Naive B cell (primary cell): Measurements from ENCODE around the gene TEX14. TPM values are rescaled to one million over a fixed set of nuclear protein-coding genes. Genes with fewer than 3 reads are reported as not detected.
"Not testable (repeated sequence)": the region's sequence is repeated elsewhere in the genome, so short reads cannot be mapped to it uniquely, and the experiment has no call there.

Source experiments
- ATAC-seq, 2 donors: fragments of 150-1000 bp; cut with Tn5 transposase; 2 replicates each; pipeline ENCODE4 v1.10.0; 2021; ENCODE audit warnings: low read depth in 2 of 2, mild to moderate bottlenecking in 2 of 2, moderate library complexity in 2 of 2
- DNase-seq: peaks from one replicate; pipeline ENCODE4 v3.0.0; 2022
- H3K27ac Mint-ChIP-seq, 6 donors: one replicate each; pipeline ENCODE4 v1.8.0; 2020 to 2022; ENCODE audit warnings: mild to moderate bottlenecking in 6 of 6, mixed read lengths in 6 of 6, moderate library complexity in 5 of 6, inconsistent platforms in 2 of 6
- H3K27me3 Mint-ChIP-seq, 3 donors: one replicate each; pipeline ENCODE4 v1.8.0; 2021 to 2022; ENCODE audit warnings: mixed read lengths in 3 of 3, mild to moderate bottlenecking in 1 of 3
- H3K36me3 Mint-ChIP-seq, 2 donors: one replicate each; pipeline ENCODE4 v1.8.0; 2020 to 2022; ENCODE audit warnings: mixed read lengths in 2 of 2, inconsistent platforms in 1 of 2, mild to moderate bottlenecking in 1 of 2
- H3K4me1 Mint-ChIP-seq, 3 donors: one replicate each; pipeline ENCODE4 v1.8.0; 2020 to 2022; ENCODE audit warnings: mixed read lengths in 3 of 3, inconsistent platforms in 1 of 3, mild to moderate bottlenecking in 1 of 3, moderate library complexity in 1 of 3
- H3K4me3 Mint-ChIP-seq, 8 donors: one replicate each; pipeline ENCODE4 v1.8.0; 2020 to 2022; ENCODE audit warnings: mild to moderate bottlenecking in 8 of 8, mixed read lengths in 8 of 8, moderate library complexity in 8 of 8, inconsistent platforms in 2 of 8
- H3K9me3 Mint-ChIP-seq, 7 donors: one replicate each; pipeline ENCODE4 v1.8.0; 2020 to 2022; ENCODE audit warnings: mixed read lengths in 7 of 7, mild to moderate bottlenecking in 5 of 7, inconsistent platforms in 2 of 7, moderate library complexity in 1 of 7
- polyA plus RNA-seq, 6 donors: library from polyadenylated mRNA; unstranded; fragments of 300-500 nt; fragmentation: Illumina TruSeq; gene quantifications; one replicate each; pipeline ENCODE4 v1.2.3, GENCODE V29; 2021; ENCODE audit warnings: low read depth in 6 of 6

The TEX14 gene
- polyA plus RNA-seq, 6 donors from 2014 or later, result 0.26 to 1.0 (median 0.44) TPM; not detected in 3

GRCh38 chr17:58595194-58595792 lies 96.6 kb downstream of the TEX14 start:
- H3K36me3 Mint-ChIP-seq, result no peaks in the 10 kb centered on the region
- H3K4me1 Mint-ChIP-seq, result no peaks in the 10 kb centered on the region
- no peak overlapping the region for H3K4me3 Mint-ChIP-seq
- H3K27me3 Mint-ChIP-seq, result no peaks in the 10 kb centered on the region
- no peak for DNase-seq
- no peak for ATAC-seq
- no peaks in the 10 kb centered on the region for H3K9me3 Mint-ChIP-seq
- H3K27ac Mint-ChIP-seq, result no peak overlapping the region

- Mint-ChIP-seq H3K27ac (no peak overlapping the region), H3K4me3 (peak overlapping the region in 1 of 8 donors; percentile 16), H3K4me1 (no peaks in the 10 kb centered on the region), H3K27me3 (no peaks in the 10 kb centered on the region), H3K9me3 (no peaks in the 10 kb centered on the region), H3K36me3 (no peaks in the 10 kb centered on the region)
- no peak for DNase-seq
- ATAC-seq, result no peak
These were observed 98.7 kb downstream of the TEX14 start for GRCh38 chr17:58593123-58593522.

GRCh38 chr17:58591455-58591854 lies 100.4 kb downstream of the TEX14 start:
- Mint-ChIP-seq H3K27me3 (no peaks in the 10 kb centered on the region), H3K27ac (no peak overlapping the region), H3K36me3 (no peaks in the 10 kb centered on the region), H3K4me1 (peaks cover 0 to 6% (median 6%) of the 10 kb centered on the region in 3 donors), H3K4me3 (peak overlapping the region in 1 of 8 donors; percentile 9), H3K9me3 (no peaks in the 10 kb centered on the region)
- ATAC-seq (no peak), DNase-seq (no peak)

GRCh38 chr17:58590377-58590776 lies 101.5 kb downstream of the TEX14 start:
- DNase-seq, result no peak
- Mint-ChIP-seq H3K36me3 (no peaks in the 10 kb centered on the region), H3K27ac (no peak overlapping the region), H3K4me3 (no peak overlapping the region), H3K4me1 (peaks cover 0 to 6% (median 6%) of the 10 kb centered on the region in 3 donors), H3K27me3 (no peaks in the 10 kb centered on the region), H3K9me3 (no peaks in the 10 kb centered on the region)
- no peak for ATAC-seq

- no peak overlapping the region for H3K4me3 Mint-ChIP-seq
- H3K27me3 Mint-ChIP-seq, result peaks cover 0 to 4% (median 0%) of the 10 kb centered on the region in 3 donors
- DNase-seq (peak; percentile 35), ATAC-seq (peak; percentile 72 to 86)
- no peaks in the 10 kb centered on the region for H3K9me3 Mint-ChIP-seq
- H3K36me3 Mint-ChIP-seq, result no peaks in the 10 kb centered on the region
- H3K4me1 Mint-ChIP-seq, result peaks cover 0 to 6% (median 6%) of the 10 kb centered on the region in 3 donors
- H3K27ac Mint-ChIP-seq, result peak overlapping the region in 1 of 6 donors; percentile 33
These were observed 104.1 kb downstream of the TEX14 start for GRCh38 chr17:58587713-58588117.

- H3K4me3 Mint-ChIP-seq, result no peak overlapping the region
- H3K27me3 Mint-ChIP-seq, result peaks cover 0 to 4% (median 0%) of the 10 kb centered on the region in 3 donors
These were observed 105.7 kb downstream of the TEX14 start for GRCh38 chr17:58586009-58586644.

GRCh38 chr17:58585554-58585953 lies 106.3 kb downstream of the TEX14 start:
- no peak for DNase-seq
- H3K36me3 Mint-ChIP-seq, result no peaks in the 10 kb centered on the region
- peaks cover 0 to 4% (median 0%) of the 10 kb centered on the region in 3 donors for H3K27me3 Mint-ChIP-seq
- no peak overlapping the region for H3K4me3 Mint-ChIP-seq
- H3K9me3 Mint-ChIP-seq, result no peaks in the 10 kb centered on the region
- H3K4me1 Mint-ChIP-seq, result peaks cover 0 to 6% (median 6%) of the 10 kb centered on the region in 3 donors
- peak overlapping the region in 1 of 6 donors; percentile 83 for H3K27ac Mint-ChIP-seq
- ATAC-seq, result no peak

More at GRCh38 chr17:58586009-58586644, 105.7 kb downstream of the TEX14 start:
- Mint-ChIP-seq H3K27ac (peak overlapping the region in 1 of 6 donors; percentile 83), H3K4me1 (peaks cover 0 to 6% (median 6%) of the 10 kb centered on the region in 3 donors), H3K36me3 (no peaks in the 10 kb centered on the region), H3K9me3 (no peaks in the 10 kb centered on the region)
- DNase-seq (no peak), ATAC-seq (no peak)

GRCh38 chr17:58583486-58583885 lies 108.4 kb downstream of the TEX14 start:
- Mint-ChIP-seq H3K27me3 (peaks cover 0 to 4% (median 0%) of the 10 kb centered on the region in 3 donors), H3K4me1 (peaks cover 0 to 6% (median 6%) of the 10 kb centered on the region in 3 donors), H3K4me3 (peak overlapping the region in 1 of 8 donors; percentile 67), H3K27ac (peak overlapping the region in 1 of 6 donors; percentile 67), H3K9me3 (no peaks in the 10 kb centered on the region), H3K36me3 (no peaks in the 10 kb centered on the region)
- ATAC-seq (no peak), DNase-seq (no peak)

- H3K4me3 Mint-ChIP-seq, ATAC-seq, H3K27ac Mint-ChIP-seq, H3K4me1 Mint-ChIP-seq, H3K36me3 Mint-ChIP-seq, H3K27me3 Mint-ChIP-seq, H3K9me3 Mint-ChIP-seq, DNase-seq: not testable (repeated sequence)
These were observed 109.1 kb downstream of the TEX14 start for GRCh38 chr17:58582718-58583117.

- ATAC-seq, result no peak
- H3K36me3 Mint-ChIP-seq, result no peaks in the 10 kb centered on the region
- no peaks in the 10 kb centered on the region for H3K4me1 Mint-ChIP-seq
- DNase-seq, result no peak
- no peaks in the 10 kb centered on the region for H3K9me3 Mint-ChIP-seq
- H3K4me3 Mint-ChIP-seq, result peak overlapping the region in 1 of 8 donors; percentile 70
- H3K27ac Mint-ChIP-seq, result no peak overlapping the region
- H3K27me3 Mint-ChIP-seq, result peaks cover 0 to 4% (median 0%) of the 10 kb centered on the region in 3 donors
These were observed 111.2 kb downstream of the TEX14 start for GRCh38 chr17:58580671-58581070.

GRCh38 chr17:58577696-58578095 lies 114.1 kb downstream of the TEX14 start:
- Mint-ChIP-seq H3K36me3 (no peaks in the 10 kb centered on the region), H3K27me3 (no peaks in the 10 kb centered on the region), H3K4me1 (no peaks in the 10 kb centered on the region), H3K9me3 (no peaks in the 10 kb centered on the region), H3K27ac (no peak overlapping the region), H3K4me3 (no peak overlapping the region)
- peak in 1 of 2 donors; percentile 27 for ATAC-seq
- peak; percentile 29 for DNase-seq

- Mint-ChIP-seq H3K36me3 (no peaks in the 10 kb centered on the region), H3K4me3 (no peak overlapping the region), H3K27ac (no peak overlapping the region), H3K27me3 (no peaks in the 10 kb centered on the region), H3K4me1 (no peaks in the 10 kb centered on the region), H3K9me3 (no peaks in the 10 kb centered on the region)
- DNase-seq, result no peak
- no peak for ATAC-seq
These were observed 115.0 kb downstream of the TEX14 start for GRCh38 chr17:58576679-58577367.

- no peaks in the 10 kb centered on the region for H3K4me1 Mint-ChIP-seq
- no peaks in the 10 kb centered on the region for H3K27me3 Mint-ChIP-seq
- no peak overlapping the region for H3K4me3 Mint-ChIP-seq
- no peaks in the 10 kb centered on the region for H3K9me3 Mint-ChIP-seq
- H3K36me3 Mint-ChIP-seq, result no peaks in the 10 kb centered on the region
- H3K27ac Mint-ChIP-seq, result no peak overlapping the region
- ATAC-seq, result no peak
- no peak for DNase-seq
These were observed 116.3 kb downstream of the TEX14 start for GRCh38 chr17:58575511-58575910.

- DNase-seq, result no peak
- no peak for ATAC-seq
- Mint-ChIP-seq H3K36me3 (no peaks in the 10 kb centered on the region), H3K4me1 (no peaks in the 10 kb centered on the region), H3K4me3 (no peak overlapping the region), H3K27ac (no peak overlapping the region), H3K27me3 (no peaks in the 10 kb centered on the region), H3K9me3 (no peaks in the 10 kb centered on the region)
These were observed 117.8 kb downstream of the TEX14 start for GRCh38 chr17:58574025-58574424.
